Activated CD4-positive, alpha-beta T cell treated with anti-CD3 and anti-CD28 coated beads for 1 hour (primary cell): ENCODE results near the gene RSPH3.
"Not testable (repeated sequence)": the region's sequence is repeated elsewhere in the genome, so short reads cannot be mapped to it uniquely, and the experiment has no call there.

ENCODE experiments used
- DNase-seq: peaks from one replicate; pipeline ENCODE4 v3.0.0-alpha.2; 2020

Gene RSPH3

GRCh38 chr6:159020011-159020410, 20.0 kb upstream of the RSPH3 start:
- no peak for DNase-seq

GRCh38 chr6:159017757-159018559, 18.0 kb upstream of the RSPH3 start:
- DNase-seq, result no peak

GRCh38 chr6:159014406-159014805, 14.4 kb upstream of the RSPH3 start:
- no peak for DNase-seq

- DNase-seq, result no peak
These were observed 13.2 kb upstream of the RSPH3 start for GRCh38 chr6:159013229-159013628.

GRCh38 chr6:159012201-159012600, 12.2 kb upstream of the RSPH3 start:
- no peak for DNase-seq

- DNase-seq, result not testable (repeated sequence)
These were observed 10.1 kb upstream of the RSPH3 start for GRCh38 chr6:159010037-159010612.

GRCh38 chr6:159008656-159009288, 8.8 kb upstream of the RSPH3 start:
- DNase-seq, result no peak

- no peak for DNase-seq
These were observed 7.5 kb upstream of the RSPH3 start for GRCh38 chr6:159007510-159007909.

GRCh38 chr6:159005436-159005835, 5.4 kb upstream of the RSPH3 start:
- no peak for DNase-seq

GRCh38 chr6:159004592-159004991, 4.6 kb upstream of the RSPH3 start:
- no peak for DNase-seq

- no peak for DNase-seq
These were observed 2.6 kb upstream of the RSPH3 start for GRCh38 chr6:159002432-159003155.

- DNase-seq, result peak; percentile 11
These were observed 792 bp downstream of the RSPH3 start for GRCh38 chr6:158999154-158999665.

GRCh38 chr6:158996856-158997255, 3.1 kb downstream of the RSPH3 start:
- no peak for DNase-seq

GRCh38 chr6:158993639-158994038, 6.4 kb downstream of the RSPH3 start:
- DNase-seq, result no peak

GRCh38 chr6:158991017-158991723, 8.8 kb downstream of the RSPH3 start:
- DNase-seq, result no peak

GRCh38 chr6:158989711-158990110, 10.3 kb downstream of the RSPH3 start:
- DNase-seq, result not testable (repeated sequence)

- no peak for DNase-seq
These were observed 11.5 kb downstream of the RSPH3 start for GRCh38 chr6:158988477-158988876.

GRCh38 chr6:158987657-158988056, 12.3 kb downstream of the RSPH3 start:
- DNase-seq, result no peak

GRCh38 chr6:158978757-158979156, 21.2 kb downstream of the RSPH3 start:
- no peak for DNase-seq

- no peak for DNase-seq
These were observed 22.6 kb downstream of the RSPH3 start for GRCh38 chr6:158977382-158977781.

GRCh38 chr6:158972241-158973233, 27.5 kb downstream of the RSPH3 start:
- DNase-seq, result no peak
